ENCODE data around the gene GSK3B. TPM values are rescaled to one million over a fixed set of nuclear protein-coding genes. Genes with fewer than 3 reads are reported as not detected.

GSK3B gene
- total and polyA plus RNA-seq, 8 donors: 4.4 to 20.7 (median 11.2) TPM

- DNase-seq (no peak), ATAC-seq (no peak), FAIRE-seq (no peak)
- intact Hi-C loops (cut with DNase I): no loop called here
- TF ChIP-seq, protein P1, sequence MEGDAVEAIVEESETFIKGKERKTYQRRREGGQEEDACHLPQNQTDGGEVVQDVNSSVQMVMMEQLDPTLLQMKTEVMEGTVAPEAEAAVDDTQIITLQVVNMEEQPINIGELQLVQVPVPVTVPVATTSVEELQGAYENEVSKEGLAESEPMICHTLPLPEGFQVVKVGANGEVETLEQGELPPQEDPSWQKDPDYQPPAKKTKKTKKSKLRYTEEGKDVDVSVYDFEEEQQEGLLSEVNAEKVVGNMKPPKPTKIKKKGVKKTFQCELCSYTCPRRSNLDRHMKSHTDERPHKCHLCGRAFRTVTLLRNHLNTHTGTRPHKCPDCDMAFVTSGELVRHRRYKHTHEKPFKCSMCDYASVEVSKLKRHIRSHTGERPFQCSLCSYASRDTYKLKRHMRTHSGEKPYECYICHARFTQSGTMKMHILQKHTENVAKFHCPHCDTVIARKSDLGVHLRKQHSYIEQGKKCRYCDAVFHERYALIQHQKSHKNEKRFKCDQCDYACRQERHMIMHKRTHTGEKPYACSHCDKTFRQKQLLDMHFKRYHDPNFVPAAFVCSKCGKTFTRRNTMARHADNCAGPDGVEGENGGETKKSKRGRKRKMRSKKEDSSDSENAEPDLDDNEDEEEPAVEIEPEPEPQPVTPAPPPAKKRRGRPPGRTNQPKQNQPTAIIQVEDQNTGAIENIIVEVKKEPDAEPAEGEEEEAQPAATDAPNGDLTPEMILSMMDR (IDR thresholded peaks at IDR 0.05): no peak
- Histone ChIP-seq H3K27ac (no peak overlapping the region), H3K36me3 (peaks cover 0 to 2% (median 0%) of the 10 kb centered on the region in 3 donors), H3K4me1 (no peaks in the 10 kb centered on the region), H3K27me3 (no peaks in the 10 kb centered on the region), H3K9me3 (no peaks in the 10 kb centered on the region), H3K4me3 (no peak overlapping the region)
- WGBS, 2 donors: 74 to 83% methylated on average over 2 of the region's 2 CpGs
These were observed 274.4 kb downstream of the GSK3B start for GRCh38 chr3:119819806-119820205.

DNA sequence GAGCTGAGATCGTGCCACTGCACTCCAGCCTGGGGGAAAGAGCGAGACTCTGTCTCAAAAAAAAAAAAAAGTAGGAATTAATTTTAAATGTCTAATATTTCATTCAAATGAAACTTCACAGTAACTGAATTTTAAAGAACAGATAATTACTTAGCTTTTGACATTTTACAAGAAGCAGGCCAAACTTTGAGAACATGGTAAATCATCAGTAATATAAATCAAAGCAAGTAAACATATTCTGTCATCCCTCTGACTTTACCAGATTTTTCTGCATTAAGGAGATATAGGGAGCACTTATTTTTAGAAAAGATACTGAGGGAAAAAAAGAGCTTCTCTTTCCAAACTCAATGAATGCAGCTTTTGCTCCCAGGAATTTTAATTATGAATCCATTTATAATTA, 275.3 kb downstream of the GSK3B start:
- intact Hi-C loops (cut with DNase I): no loop called here
- Histone ChIP-seq H3K4me1 (no peaks in the 10 kb centered on the region), H3K4me3 (no peak overlapping the region), H3K9me3 (no peaks in the 10 kb centered on the region), H3K27me3 (no peaks in the 10 kb centered on the region), H3K27ac (no peak overlapping the region), H3K36me3 (no peaks in the 10 kb centered on the region)
- ATAC-seq (no peak), DNase-seq (no peak), FAIRE-seq (no peak)
- TF ChIP-seq, protein P1 (IDR thresholded peaks at IDR 0.05): no peak
- 85 to 90% methylated on average over 2 of the region's 2 CpGs for WGBS, 2 donors

GRCh38 chr3:119817583-119818363, 276.5 kb downstream of the GSK3B start:
- TF ChIP-seq, protein P1 (IDR thresholded peaks at IDR 0.05): no peak
- Histone ChIP-seq H3K36me3 (no peaks in the 10 kb centered on the region), H3K9me3 (no peaks in the 10 kb centered on the region), H3K27me3 (no peaks in the 10 kb centered on the region), H3K4me1 (no peaks in the 10 kb centered on the region), H3K4me3 (no peak overlapping the region), H3K27ac (no peak overlapping the region)
- no peak for ATAC-seq
- FAIRE-seq: no peak
- intact Hi-C loops (cut with DNase I): no loop called here
- DNase-seq: no peak
- WGBS, 2 donors: 69 to 71% methylated on average over 13 of the region's 13 CpGs

GRCh38 chr3:119817071-119817470, 277.2 kb downstream of the GSK3B start:
- WGBS, 2 donors: 81 to 88% methylated on average over 12 of the region's 12 CpGs
- Histone ChIP-seq H3K4me1 (no peaks in the 10 kb centered on the region), H3K9me3 (no peaks in the 10 kb centered on the region), H3K27me3 (no peaks in the 10 kb centered on the region), H3K36me3 (no peaks in the 10 kb centered on the region), H3K4me3 (no peak overlapping the region), H3K27ac (no peak overlapping the region)
- no peak for ATAC-seq
- no peak for DNase-seq
- no peak for FAIRE-seq
- TF ChIP-seq, protein P1 (IDR thresholded peaks at IDR 0.05): no peak
- intact Hi-C loops (cut with DNase I): no loop called here

DNA sequence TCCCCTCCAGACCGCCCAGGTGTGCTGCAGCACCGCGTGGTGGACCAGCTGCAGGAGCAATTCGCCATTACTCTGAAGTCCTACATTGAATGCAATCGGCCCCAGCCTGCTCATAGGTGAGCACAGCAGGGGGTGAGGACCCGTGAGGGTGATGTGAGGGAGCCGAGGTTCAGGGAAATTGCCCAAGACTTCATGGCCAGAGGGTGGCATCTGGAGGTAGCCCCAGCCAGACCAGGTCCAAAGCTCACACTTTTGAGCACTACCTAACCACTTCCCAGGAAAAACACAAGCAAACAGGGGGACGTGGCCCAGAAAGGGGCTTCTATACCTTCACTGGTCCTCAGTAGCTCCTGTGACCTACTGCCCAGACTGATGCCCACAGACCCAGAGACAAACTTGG, 278.5 kb downstream of the GSK3B start:
- no peak for FAIRE-seq
- ATAC-seq: no peak
- TF ChIP-seq, protein P1 (IDR thresholded peaks at IDR 0.05): no peak
- DNase-seq: no peak
- H3K4me1 ChIP-seq: no peaks in the 10 kb centered on the region
- 74 to 79% methylated on average over 8 of the region's 8 CpGs for WGBS, 2 donors
- H3K4me3 ChIP-seq: no peak overlapping the region
- intact Hi-C loops (cut with DNase I): no loop called here
- no peaks in the 10 kb centered on the region for H3K36me3 ChIP-seq
- H3K27ac ChIP-seq: no peak overlapping the region
- no peaks in the 10 kb centered on the region for H3K27me3 ChIP-seq
- H3K9me3 ChIP-seq: no peaks in the 10 kb centered on the region

All from pancreas (tissue), 10 donors.